Endothelial cell of umbilical vein (primary cell): ENCODE data around the gene CD2BP2. TPM values are rescaled to one million over a fixed set of nuclear protein-coding genes. Genes with fewer than 3 reads are reported as not detected.

Experiments
- BruUV-seq: library from RNA; stranded (reverse); fragments of 400-500 nt; replicated peaks from 2 replicates; lab custom pipeline; 2021; lab: Mats Ljungman, UMichigan
- CTCF ChIA-PET: fragments of 300-600, 350-600 bp; sonication (Branson Sonifier 250); formaldehyde crosslinking; loops from one replicate; lab custom pipeline; 2021; ENCODE audit warnings: antibody characterized with exemption, inconsistent platforms; lab: Charles Lee
- POLR2A ChIA-PET: fragments of 300-600, 350-600 bp; sonication (Branson Sonifier 250); formaldehyde crosslinking; loops from one replicate; lab custom pipeline; 2021; ENCODE audit warnings: antibody characterized with exemption, inconsistent platforms; lab: Charles Lee
- DNase-seq: peaks from one replicate; pipeline ENCODE4 v3.0.0-alpha.2; 2011; ENCODE audit warnings: low read depth, low spot score
- FAIRE-seq: peaks from 2 replicates; lab custom pipeline; 2011; peaks lifted over from hg19 to GRCh38; lab: Jason Lieb, UNC
- H2AFZ ChIP-seq: 2 replicates; pipeline ENCODE4 v1.6.0; 2012; ENCODE audit warnings: low read depth, low read length, control low read depth, inconsistent platforms
- H3K27ac ChIP-seq: 2 replicates; pipeline ENCODE4 v1.5.1; 2011; ENCODE audit warnings: low read depth, mild to moderate bottlenecking, control low read depth, low read length, moderate library complexity; ENCODE audit not compliant: insufficient read depth
- H3K27me3 ChIP-seq, 2 experiments: 2 replicates each; pipeline versions ENCODE4 v1.6.0 to v1.6.1; 2011; ENCODE audit warnings: low read length in 2 of 2, mixed read lengths in 1 of 2; ENCODE audit not compliant: control insufficient read depth in 2 of 2, insufficient read depth in 2 of 2
- H3K36me3 ChIP-seq, 2 experiments: 2 replicates in 1 of 2; 3 replicates in 1 of 2; pipeline ENCODE4 v1.5.1; 2011; ENCODE audit warnings: low read length in 2 of 2, mild to moderate bottlenecking in 1 of 2, moderate library complexity in 1 of 2; ENCODE audit not compliant: control insufficient read depth in 2 of 2, insufficient read depth in 2 of 2; ENCODE audit errors: extremely low read depth in 1 of 2
- H3K4me1 ChIP-seq: 3 replicates; pipeline ENCODE4 v1.5.1; 2011; ENCODE audit warnings: mild to moderate bottlenecking, low read length; ENCODE audit not compliant: control insufficient read depth, insufficient read depth; ENCODE audit errors: extremely low read depth
- H3K4me2 ChIP-seq: 2 replicates; pipeline ENCODE4 v1.6.1; 2011; ENCODE audit warnings: low read length, control low read depth, mixed read lengths; ENCODE audit not compliant: insufficient read depth
- H3K4me3 ChIP-seq, 3 experiments: fragments of 200-600 bp in 1 of 3; sonication (generic), shearing (Covaris generic) in 1 of 3; replicated peaks in 1 of 3; 2 replicates each; pipeline ENCODE4 v1.5.1; 2011 to 2016; ENCODE audit warnings: control low read depth in 3 of 3, low read length in 3 of 3, mild to moderate bottlenecking in 2 of 3, inconsistent platforms in 1 of 3, low read depth in 1 of 3, moderate library complexity in 1 of 3; ENCODE audit not compliant: insufficient read depth in 1 of 3
- H3K79me2 ChIP-seq: 2 replicates; pipeline ENCODE4 v1.6.0; 2012; ENCODE audit warnings: low read length, inconsistent platforms; ENCODE audit not compliant: control insufficient read depth, insufficient read depth
- H3K9ac ChIP-seq: replicated peaks from 2 replicates; pipeline ENCODE3; 2011; ENCODE audit warnings: low read length, control low read depth; ENCODE audit not compliant: insufficient read depth; ENCODE audit errors: extremely low read depth
- H3K9me1 ChIP-seq: replicated peaks from 3 replicates; pipeline ENCODE4 v1.6.0; 2011; ENCODE audit warnings: mild to moderate bottlenecking, low read length; ENCODE audit not compliant: control insufficient read depth, insufficient read depth; ENCODE audit errors: extremely low read depth
- H3K9me3 ChIP-seq: replicated peaks from 2 replicates; pipeline ENCODE4 v1.5.1; 2012; ENCODE audit warnings: low read length, inconsistent platforms; ENCODE audit not compliant: control insufficient read depth, insufficient read depth
- H4K20me1 ChIP-seq: replicated peaks from 2 replicates; pipeline ENCODE3; 2011; ENCODE audit warnings: mild to moderate bottlenecking, low read length; ENCODE audit not compliant: control insufficient read depth, insufficient read depth; ENCODE audit errors: extremely low read depth
- CTCF ChIP-seq, 2 donors: IDR thresholded peaks; 1 replicate in 1 of 2; 2 replicates in 1 of 2; pipeline ENCODE4 v1.5.1; 2011; ENCODE audit warnings: low read length in 2 of 2, mild to moderate bottlenecking in 2 of 2, moderate library complexity in 2 of 2, control low read depth in 1 of 2, inconsistent platforms in 1 of 2, low read depth in 1 of 2; ENCODE audit not compliant: insufficient read depth in 1 of 2; ENCODE audit errors: extremely low read depth in 1 of 2
- EZH2 ChIP-seq: IDR thresholded peaks from 2 replicates; pipeline ENCODE4 v1.6.1; 2012; ENCODE audit warnings: borderline replicate concordance, low read depth, mild to moderate bottlenecking, moderate library complexity, low read length, inconsistent platforms; ENCODE audit not compliant: severe bottlenecking
- FOS ChIP-seq: IDR thresholded peaks from 2 replicates; pipeline ENCODE4 v1.6.1; 2011; ENCODE audit warnings: mild to moderate bottlenecking, low read length, moderate library complexity, borderline replicate concordance; ENCODE audit not compliant: insufficient read depth
- GATA2 ChIP-seq: IDR thresholded peaks from 2 replicates; pipeline ENCODE4 v1.7.0; 2011; ENCODE audit warnings: low read depth, mild to moderate bottlenecking, moderate library complexity, mixed read lengths, low read length; ENCODE audit not compliant: insufficient read length, insufficient read depth
- JUN ChIP-seq: IDR thresholded peaks from 2 replicates; pipeline ENCODE4 v1.6.1; 2011; ENCODE audit warnings: borderline replicate concordance, low read depth; ENCODE audit not compliant: insufficient read length, insufficient read depth
- MAX ChIP-seq: IDR thresholded peaks from 2 replicates; pipeline ENCODE4 v1.6.1; 2011; ENCODE audit not compliant: insufficient read depth, insufficient read length
- MYC ChIP-seq: IDR thresholded peaks from one replicate; pipeline ENCODE4 v1.6.1; 2011; ENCODE audit warnings: mild to moderate bottlenecking, low read depth, low read length
- POLR2A ChIP-seq: IDR thresholded peaks from 2 replicates; pipeline ENCODE4 v1.6.1; 2012; ENCODE audit warnings: low read depth, mild to moderate bottlenecking, control low read depth, low read length
- POLR2AphosphoS5 ChIP-seq: IDR thresholded peaks from 2 replicates; pipeline ENCODE4 v1.6.1; 2012; ENCODE audit warnings: low read depth, mild to moderate bottlenecking, control low read depth, low read length, moderate library complexity; ENCODE audit not compliant: insufficient read depth
- dilution Hi-C: fragments of 300-500 bp; cut with MboI; formaldehyde crosslinking; loops from one replicate; pipeline ENCODE4 v1.15.0; 2019; ENCODE audit warnings: low sequenced_read_pairs; ENCODE audit not compliant: extremely low pct_ligation_motif_present
- intact Hi-C: fragments of 100-400 bp; cut with micrococcal nuclease; formaldehyde crosslinking; loops from one replicate; pipeline ENCODE4 v1.10.0; 2022
- polyA plus RNA-seq, 4 experiments: library from polyadenylated mRNA; depleted of rRNA in 3 of 4; stranded (reverse) in 3 of 4; unstranded in 1 of 4; fragments of >200 nt; gene quantifications; 2 replicates each; pipeline versions ENCODE4 v1.2.1 to v1.2.3, GENCODE V29; 2011 to 2012; ENCODE audit warnings: missing spikeins in 1 of 4
- total RNA-seq: library from RNA; stranded (reverse); gene quantifications from 2 replicates; pipeline ENCODE4 v1.2.3, GENCODE V29; 2021

Gene CD2BP2
- total and polyA plus RNA-seq, 2 donors (not counting 3 experiments of a cell fraction or from before 2014, with no cell fraction given) = 47.2 to 75.7 TPM

DNA sequence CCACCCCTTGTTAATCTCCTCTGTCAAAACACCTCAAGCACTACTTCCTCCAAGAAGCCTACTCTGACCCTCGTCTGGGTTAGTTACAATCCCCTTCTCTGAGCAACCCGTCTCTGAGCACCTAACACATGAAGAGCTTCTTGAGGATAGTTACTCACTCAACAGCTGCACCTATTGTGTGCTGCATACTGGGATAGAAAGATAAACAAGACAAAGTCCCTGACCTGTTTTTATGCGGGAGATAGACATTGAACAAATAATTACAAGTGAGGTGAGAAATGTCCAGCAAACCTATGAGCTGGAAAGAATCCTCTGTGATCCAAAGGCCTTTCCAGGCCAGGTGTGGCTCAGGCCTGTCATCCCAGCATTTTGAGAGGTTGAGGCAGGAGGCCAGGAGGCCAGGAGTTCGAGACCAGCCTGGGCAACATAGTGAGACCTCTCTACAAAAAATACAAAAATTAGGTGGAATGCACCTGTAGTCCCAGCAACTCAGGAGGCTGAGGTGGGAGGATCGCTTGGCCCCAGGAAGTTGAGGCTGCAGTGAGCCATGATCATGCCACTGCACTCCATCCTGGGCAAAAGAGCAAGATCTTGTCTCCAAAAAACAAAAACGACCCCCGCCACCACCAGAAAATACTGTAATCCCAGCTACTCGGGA lies 46.8 kb upstream of the CD2BP2 start:
- BruUV-seq = no TSS peak
- dilution Hi-C loops (no loop called here), intact Hi-C loops (loop anchor here (10.0 kb wide), 1 partner anchor 307 kb away; the partner anchor contains the start of genes TBX6 and YPEL3)
- FAIRE-seq (no peak), DNase-seq (no peak)
- Histone ChIP-seq H3K4me2 (no peak overlapping the region), H3K27ac (no peak overlapping the region), H3K9ac (no peak overlapping the region), H3K9me3 (no peaks in the 10 kb centered on the region), H3K79me2 (no peaks in the 10 kb centered on the region), H4K20me1 (no peaks in the 10 kb centered on the region), H2AFZ (no peak overlapping the region), H3K36me3 (peaks cover 0 to 19% of the 10 kb centered on the region in 2 experiments), H3K9me1 (no peaks in the 10 kb centered on the region), H3K4me1 (peaks cover 13% of the 10 kb centered on the region), H3K4me3 (no peak overlapping the region), H3K27me3 (no peaks in the 10 kb centered on the region)
- TF ChIP-seq GATA2 = no peak
- ChIA-PET POLR2A (no interaction called here), CTCF (no interaction called here)

DNA sequence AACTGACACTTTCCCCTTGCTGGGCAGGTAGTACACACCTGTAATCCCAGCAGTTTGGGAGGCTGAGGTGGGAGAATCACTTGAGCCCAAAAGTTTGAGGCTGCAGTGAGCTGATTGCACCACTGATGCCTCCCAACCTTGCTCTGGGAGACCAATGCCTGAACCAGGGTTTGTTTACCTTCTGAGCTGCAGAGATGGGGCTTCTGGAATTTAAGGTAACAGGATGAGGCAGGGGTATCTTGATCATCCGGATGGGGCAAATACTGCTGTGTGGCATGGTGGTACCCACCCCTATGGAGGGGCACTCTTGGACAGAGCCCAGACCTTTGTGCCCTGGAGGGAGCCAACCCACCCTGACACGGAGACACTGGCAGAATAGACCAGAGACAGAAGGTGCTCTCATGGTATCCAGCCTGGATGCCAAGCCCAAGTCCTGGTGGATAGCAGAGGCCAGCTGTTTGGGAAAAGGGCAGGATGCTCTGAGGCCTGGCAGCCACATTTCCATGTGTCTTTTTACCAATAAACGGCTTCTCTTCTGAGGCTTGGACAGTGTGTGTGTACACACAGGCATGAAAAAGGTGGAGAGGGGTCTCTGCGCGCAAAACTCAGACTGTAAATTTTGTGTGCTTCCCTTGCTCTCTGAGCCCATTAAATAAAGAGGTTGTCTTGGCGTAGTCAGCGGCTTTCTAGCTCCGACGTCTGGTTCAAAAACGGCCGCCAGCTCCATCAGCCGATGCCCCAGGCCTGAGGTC lies 44.5 kb upstream of the CD2BP2 start:
- intact Hi-C loops = loop anchor here (1.0 to 10.0 kb wide), 6 partner anchors 10 to 305 kb away; partner anchors contain the start of genes TBC1D10B, TBX6 and YPEL3
- H3K27ac ChIP-seq = peak overlapping the region; percentile 89
- H3K9me3 ChIP-seq = no peaks in the 10 kb centered on the region
- H3K79me2 ChIP-seq = peaks cover 9% of the 10 kb centered on the region
- dilution Hi-C loops = no loop called here
- H3K36me3 ChIP-seq = peaks cover 0 to 19% of the 10 kb centered on the region in 2 experiments
- peak overlapping the region; percentile 83 for H3K9ac ChIP-seq
- DNase-seq (no peak), FAIRE-seq (peak; percentile 31)
- H3K4me2 ChIP-seq = peak overlapping the region; percentile 92
- no peaks in the 10 kb centered on the region for H4K20me1 ChIP-seq
- peak overlapping the region in 2 of 3 experiments; percentile 23 to 60 for H3K4me3 ChIP-seq
- H3K9me1 ChIP-seq = no peaks in the 10 kb centered on the region
- POLR2A ChIA-PET = interaction anchor here (0.7 kb wide), 1 partner anchor 21 kb away, joined by 4 read pairs; no protein-coding TSS in a partner anchor
- peaks cover 17% of the 10 kb centered on the region for H3K4me1 ChIP-seq
- TSS peak; percentile 70 for BruUV-seq
- no peak for TF ChIP-seq FOS
- no peak for TF ChIP-seq MYC
- TF ChIP-seq MAX = no peak
- no peak for TF ChIP-seq POLR2AphosphoS5
- no peak for TF ChIP-seq JUN
- TF ChIP-seq GATA2 = no peak
- no peak for TF ChIP-seq CTCF (IDR thresholded peaks at IDR 0.05; ENCODE audit: extremely low read depth in 1 of 2, insufficient read depth in 1 of 2, low read depth in 1 of 2, low read length in 2 of 2)
- no peak for TF ChIP-seq EZH2
- no peak for TF ChIP-seq POLR2A
- no peaks in the 10 kb centered on the region for H3K27me3 ChIP-seq
- peak overlapping the region; percentile 23 for H2AFZ ChIP-seq
- CTCF ChIA-PET = interaction anchor here (0.7 to 2.1 kb wide), 6 partner anchors 10 to 31 kb away, joined by 3 to 12 read pairs (median 4); partner anchors contain the start of genes DCTPP1 and TBC1D10B
